Measurements from ENCODE around the gene TMEM171. TPM values are rescaled to one million over a fixed set of nuclear protein-coding genes. Genes with fewer than 3 reads are reported as not detected.

TMEM171 gene
- total and polyA plus RNA-seq, 3 experiments from 2014 or later: 14.1 TPM; not detected in 2

- POLR2A ChIA-PET: no interaction called here
Observed at GRCh38 chr5:73114044-73114688, 6.2 kb upstream of the TMEM171 start.

GRCh38 chr5:73115399-73116051 lies 4.8 kb upstream of the TMEM171 start:
- no peak overlapping the region for H3K4me3 Mint-ChIP-seq
- H3K9me3 Mint-ChIP-seq: peaks cover 0 to 2% (median 0%) of the 10 kb centered on the region in 5 donors
- Histone ChIP-seq H3K9me3 (ENCODE audit: low read length) (no peaks in the 10 kb centered on the region), H3K27me3 (ENCODE audit: insufficient read depth, low read length, poor library complexity, severe bottlenecking) (peaks cover 4% of the 10 kb centered on the region), H3K4me3 (ENCODE audit: low read length) (no peak overlapping the region), H3K36me3 (ENCODE audit: insufficient read depth, low read length) (no peaks in the 10 kb centered on the region), H3K4me1 (ENCODE audit: insufficient read depth, low read length) (no peaks in the 10 kb centered on the region), H3K27ac (ENCODE audit: low read depth, low read length) (no peak overlapping the region)
- CTCF ChIA-PET: interaction anchor here (0.9 kb wide), 1 partner anchor 13 kb away, joined by 3 read pairs; no protein-coding TSS in a partner anchor
- H3K27ac Mint-ChIP-seq: peak overlapping the region in 1 of 8 donors; percentile 62
- peaks cover 0 to 5% (median 4%) of the 10 kb centered on the region in 3 donors for H3K36me3 Mint-ChIP-seq
- POLR2A ChIA-PET: no interaction called here
- DNase-seq: no peak
- H3K4me1 Mint-ChIP-seq: peaks cover 7 to 17% (median 7%) of the 10 kb centered on the region in 3 donors
- H3K27me3 Mint-ChIP-seq: peaks cover 26 to 60% of the 10 kb centered on the region in 2 donors

More at GRCh38 chr5:73114044-73114688, 6.2 kb upstream of the TMEM171 start:
- Histone ChIP-seq H3K9me3 (ENCODE audit: low read length) (no peaks in the 10 kb centered on the region), H3K4me1 (ENCODE audit: insufficient read depth, low read length) (no peaks in the 10 kb centered on the region), H3K4me3 (ENCODE audit: low read length) (no peak overlapping the region), H3K27me3 (ENCODE audit: insufficient read depth, low read length, poor library complexity, severe bottlenecking) (peaks cover 4% of the 10 kb centered on the region), H3K27ac (ENCODE audit: low read depth, low read length) (no peak overlapping the region), H3K36me3 (ENCODE audit: insufficient read depth, low read length) (no peaks in the 10 kb centered on the region)
- peaks cover 24 to 59% of the 10 kb centered on the region in 2 donors for H3K27me3 Mint-ChIP-seq
- peaks cover under 1 to 12% (median 4%) of the 10 kb centered on the region in 3 donors for H3K4me1 Mint-ChIP-seq
- CTCF ChIA-PET: interaction anchor here (0.9 kb wide), 1 partner anchor 12 kb away, joined by 3 read pairs; no protein-coding TSS in a partner anchor
- no peak overlapping the region for H3K4me3 Mint-ChIP-seq
- H3K36me3 Mint-ChIP-seq: peaks cover 0 to 5% (median 4%) of the 10 kb centered on the region in 3 donors
- no peak for DNase-seq
- H3K27ac Mint-ChIP-seq: peak overlapping the region in 3 of 8 donors; percentile 17 to 41 (median 26)
- peaks cover 0 to 2% (median 0%) of the 10 kb centered on the region in 5 donors for H3K9me3 Mint-ChIP-seq

- H3K9me3 Mint-ChIP-seq: peaks cover 0 to 2% (median 0%) of the 10 kb centered on the region in 5 donors
- no peaks in the 10 kb centered on the region for H3K9me3 ChIP-seq (ENCODE audit: low read length)
- ChIA-PET CTCF (no interaction called here), POLR2A (no interaction called here)
- DNase-seq: no peak
- peak overlapping the region in 1 of 7 donors; percentile 45 for H3K4me3 Mint-ChIP-seq
- no peak overlapping the region for H3K27ac ChIP-seq (ENCODE audit: low read depth, low read length)
- H3K36me3 Mint-ChIP-seq: peaks cover 0 to 5% (median 4%) of the 10 kb centered on the region in 3 donors
- peaks cover 12 to 26% (median 14%) of the 10 kb centered on the region in 3 donors for H3K4me1 Mint-ChIP-seq
- H3K27ac Mint-ChIP-seq: peak overlapping the region in 1 of 8 donors; percentile 12
- H3K36me3 ChIP-seq (ENCODE audit: insufficient read depth, low read length): no peaks in the 10 kb centered on the region
- no peak overlapping the region for H3K4me3 ChIP-seq (ENCODE audit: low read length)
- peaks cover 8% of the 10 kb centered on the region for H3K27me3 ChIP-seq (ENCODE audit: insufficient read depth, low read length, poor library complexity, severe bottlenecking)
- no peaks in the 10 kb centered on the region for H3K4me1 ChIP-seq (ENCODE audit: insufficient read depth, low read length)
- H3K27me3 Mint-ChIP-seq: peaks cover 32 to 66% of the 10 kb centered on the region in 2 donors
Observed at GRCh38 chr5:73116506-73116905, 3.9 kb upstream of the TMEM171 start.

- ChIA-PET POLR2A (no interaction called here), CTCF (no interaction called here)
- no peaks in the 10 kb centered on the region for H3K36me3 ChIP-seq (ENCODE audit: insufficient read depth, low read length)
- peaks cover 12 to 30% (median 17%) of the 10 kb centered on the region in 3 donors for H3K4me1 Mint-ChIP-seq
- no peak overlapping the region for H3K27ac ChIP-seq (ENCODE audit: low read depth, low read length)
- H3K4me3 ChIP-seq (ENCODE audit: low read length): no peak overlapping the region
- H3K9me3 Mint-ChIP-seq: peaks cover 0 to 2% (median 0%) of the 10 kb centered on the region in 5 donors
- peak overlapping the region in 1 of 7 donors; percentile 92 for H3K4me3 Mint-ChIP-seq
- H3K27ac Mint-ChIP-seq: peak overlapping the region in 1 of 8 donors; percentile 2
- no peaks in the 10 kb centered on the region for H3K4me1 ChIP-seq (ENCODE audit: insufficient read depth, low read length)
- no peaks in the 10 kb centered on the region for H3K9me3 ChIP-seq (ENCODE audit: low read length)
- H3K27me3 ChIP-seq (ENCODE audit: insufficient read depth, low read length, poor library complexity, severe bottlenecking): peaks cover 9% of the 10 kb centered on the region
- H3K27me3 Mint-ChIP-seq: peaks cover 36 to 67% of the 10 kb centered on the region in 2 donors
- DNase-seq: no peak
- peaks cover 0 to 6% (median 5%) of the 10 kb centered on the region in 3 donors for H3K36me3 Mint-ChIP-seq
Observed at GRCh38 chr5:73117088-73117740, 3.2 kb upstream of the TMEM171 start.

GRCh38 chr5:73118391-73118973 lies 1.9 kb upstream of the TMEM171 start:
- H3K27me3 ChIP-seq (ENCODE audit: insufficient read depth, low read length, poor library complexity, severe bottlenecking): peaks cover 7% of the 10 kb centered on the region
- ChIA-PET POLR2A (no interaction called here), CTCF (no interaction called here)
- Mint-ChIP-seq H3K27me3 (peaks cover 34 to 55% of the 10 kb centered on the region in 2 donors), H3K36me3 (peaks cover 0 to 2% (median 0%) of the 10 kb centered on the region in 3 donors), H3K4me1 (peaks cover 23 to 41% (median 26%) of the 10 kb centered on the region in 3 donors), H3K27ac (peak overlapping the region in 7 of 8 donors; percentile 35 to 77 (median 72)), H3K4me3 (peak overlapping the region in 4 of 7 donors; percentile 30 to 92 (median 50)), H3K9me3 (peaks cover 0 to 2% (median 0%) of the 10 kb centered on the region in 5 donors)
- no peak overlapping the region for H3K4me3 ChIP-seq (ENCODE audit: low read length)
- no peaks in the 10 kb centered on the region for H3K9me3 ChIP-seq (ENCODE audit: low read length)
- peaks cover 11% of the 10 kb centered on the region for H3K4me1 ChIP-seq (ENCODE audit: insufficient read depth, low read length)
- DNase-seq: no peak
- H3K36me3 ChIP-seq (ENCODE audit: insufficient read depth, low read length): no peaks in the 10 kb centered on the region
- H3K27ac ChIP-seq (ENCODE audit: low read depth, low read length): no peak overlapping the region

- Histone ChIP-seq H3K27ac (ENCODE audit: low read depth, low read length) (no peak overlapping the region), H3K27me3 (ENCODE audit: insufficient read depth, low read length, poor library complexity, severe bottlenecking) (peaks cover 7% of the 10 kb centered on the region), H3K9me3 (ENCODE audit: low read length) (no peaks in the 10 kb centered on the region), H3K4me1 (ENCODE audit: insufficient read depth, low read length) (peaks cover 11% of the 10 kb centered on the region), H3K36me3 (ENCODE audit: insufficient read depth, low read length) (no peaks in the 10 kb centered on the region), H3K4me3 (ENCODE audit: low read length) (no peak overlapping the region)
- peaks cover 0 to 2% (median 0%) of the 10 kb centered on the region in 3 donors for H3K36me3 Mint-ChIP-seq
- DNase-seq: peak in 1 of 5 donors; percentile 42
- H3K4me1 Mint-ChIP-seq: peaks cover 32 to 46% (median 35%) of the 10 kb centered on the region in 3 donors
- H3K27ac Mint-ChIP-seq: peak overlapping the region; percentile 14 to 96 (median 90)
- peak overlapping the region; percentile 59 to 94 (median 87) for H3K4me3 Mint-ChIP-seq
- CTCF ChIA-PET: no interaction called here
- H3K9me3 Mint-ChIP-seq: peaks cover 0 to 2% (median 0%) of the 10 kb centered on the region in 5 donors
- peaks cover 36 to 60% of the 10 kb centered on the region in 2 donors for H3K27me3 Mint-ChIP-seq
- POLR2A ChIA-PET: no interaction called here
Observed at GRCh38 chr5:73119451-73120157, 771 bp upstream of the TMEM171 start.

- peaks cover 0 to 2% (median 0%) of the 10 kb centered on the region in 5 donors for H3K9me3 Mint-ChIP-seq
- peak overlapping the region; percentile 53 for H3K4me3 ChIP-seq (ENCODE audit: low read length)
- H3K4me3 Mint-ChIP-seq: peak overlapping the region; percentile 72 to 91 (median 86)
- no peaks in the 10 kb centered on the region for H3K36me3 ChIP-seq (ENCODE audit: insufficient read depth, low read length)
- peaks cover 11% of the 10 kb centered on the region for H3K4me1 ChIP-seq (ENCODE audit: insufficient read depth, low read length)
- peaks cover 39 to 61% of the 10 kb centered on the region in 2 donors for H3K27me3 Mint-ChIP-seq
- H3K9me3 ChIP-seq (ENCODE audit: low read length): no peaks in the 10 kb centered on the region
- peak overlapping the region in 5 of 8 donors; percentile 6 to 57 (median 43) for H3K27ac Mint-ChIP-seq
- ChIA-PET CTCF (no interaction called here), POLR2A (no interaction called here)
- DNase-seq: no peak
- H3K27ac ChIP-seq (ENCODE audit: low read depth, low read length): no peak overlapping the region
- H3K4me1 Mint-ChIP-seq: peaks cover 32 to 47% (median 39%) of the 10 kb centered on the region in 3 donors
- peaks cover 7% of the 10 kb centered on the region for H3K27me3 ChIP-seq (ENCODE audit: insufficient read depth, low read length, poor library complexity, severe bottlenecking)
- H3K36me3 Mint-ChIP-seq: peaks cover 0 to 2% (median 0%) of the 10 kb centered on the region in 3 donors
Observed at GRCh38 chr5:73121119-73121463, 716 bp downstream of the TMEM171 start.

All from CD8-positive, alpha-beta memory T cell (primary cell).